CD14-positive monocyte (primary cell): Measurements from ENCODE around the gene RAB6A. TPM values are rescaled to one million over a fixed set of nuclear protein-coding genes. Genes with fewer than 3 reads are reported as not detected.

Source experiments
- DNase-seq, 3 donors: peaks; one replicate each; pipeline ENCODE4 v3.0.0-alpha.2; 2011 to 2022
- H2AFZ ChIP-seq: 2 replicates; pipeline ENCODE4 v1.6.0; 2012; ENCODE audit warnings: mild to moderate bottlenecking, low read depth, low read length, inconsistent platforms; ENCODE audit not compliant: insufficient read depth, poor library complexity, severe bottlenecking
- H3K27ac ChIP-seq, 2 donors: 1 replicate in 1 of 2; 2 replicates in 1 of 2; pipeline ENCODE4 v1.5.1; 2012 to 2013; ENCODE audit warnings: low read length in 2 of 2, control low read depth in 1 of 2, inconsistent platforms in 1 of 2, low read depth in 1 of 2, mild to moderate bottlenecking in 1 of 2
- H3K27me3 ChIP-seq, 2 donors: one replicate each; pipeline versions ENCODE4 v1.6.0 to v1.6.1; 2011 to 2013; ENCODE audit warnings: low read length in 2 of 2; ENCODE audit not compliant: control insufficient read depth in 2 of 2, insufficient read depth in 2 of 2
- H3K36me3 ChIP-seq, 2 donors: replicated peaks in 1 of 2; 1 replicate in 1 of 2; 2 replicates in 1 of 2; pipeline versions ENCODE4 v1.5.1 to v1.6.1; 2012 to 2013; ENCODE audit warnings: low read length in 2 of 2, control low read depth in 1 of 2, inconsistent platforms in 1 of 2, mild to moderate bottlenecking in 1 of 2; ENCODE audit not compliant: insufficient read depth in 2 of 2, control insufficient read depth in 1 of 2
- H3K4me1 ChIP-seq, 2 donors: 1 replicate in 1 of 2; 2 replicates in 1 of 2; pipeline versions ENCODE4 v1.5.1 to v1.6.1; 2012 to 2013; ENCODE audit warnings: low read length in 2 of 2, control low read depth in 1 of 2, inconsistent platforms in 1 of 2, mild to moderate bottlenecking in 1 of 2, moderate library complexity in 1 of 2; ENCODE audit not compliant: insufficient read depth in 2 of 2, control insufficient read depth in 1 of 2
- H3K4me2 ChIP-seq: replicated peaks from 2 replicates; pipeline ENCODE3; 2012; ENCODE audit warnings: low read length, moderate library complexity, mild to moderate bottlenecking; ENCODE audit not compliant: poor library complexity, severe bottlenecking; ENCODE audit errors: extremely low read depth
- H3K4me3 ChIP-seq, 3 experiments: fragments of 200-600 bp in 1 of 3; sonication (generic) in 1 of 3; replicated peaks in 1 of 3; 1 replicate in 2 of 3; 2 replicates in 1 of 3; pipeline ENCODE4 v1.5.1; 2011 to 2013; ENCODE audit warnings: low read length in 3 of 3, mild to moderate bottlenecking in 3 of 3, control low read depth in 2 of 3, low read depth in 2 of 3, inconsistent platforms in 1 of 3, moderate library complexity in 1 of 3
- H3K79me2 ChIP-seq: 2 replicates; pipeline ENCODE4 v1.6.0; 2012; ENCODE audit warnings: mild to moderate bottlenecking, control low read depth, inconsistent platforms, low read length, moderate library complexity; ENCODE audit not compliant: insufficient read depth
- H3K9ac ChIP-seq: 2 replicates; pipeline ENCODE4 v1.6.0; 2017; ENCODE audit warnings: low read length, mild to moderate bottlenecking; ENCODE audit not compliant: insufficient read depth, poor library complexity, severe bottlenecking
- H3K9me3 ChIP-seq, 2 donors: replicated peaks in 1 of 2; 1 replicate in 1 of 2; 2 replicates in 1 of 2; pipeline versions ENCODE4 v1.5.1 to v1.6.1; 2012 to 2013; ENCODE audit warnings: low read length in 2 of 2, control low read depth in 1 of 2; ENCODE audit not compliant: control insufficient read depth in 1 of 2, insufficient read depth in 1 of 2
- H4K20me1 ChIP-seq: 2 replicates; pipeline ENCODE4 v1.6.0; 2012; ENCODE audit warnings: mild to moderate bottlenecking, low read length, control low read depth, moderate library complexity; ENCODE audit not compliant: insufficient read depth
- H3K27ac Mint-ChIP-seq, 7 donors: one replicate each; pipeline ENCODE4 v1.8.0; 2020; ENCODE audit warnings: mild to moderate bottlenecking in 7 of 7, mixed read lengths in 7 of 7, moderate library complexity in 6 of 7, inconsistent platforms in 2 of 7
- H3K27me3 Mint-ChIP-seq, 3 donors: one replicate each; pipeline ENCODE4 v1.8.0; 2021 to 2022; ENCODE audit warnings: low read depth in 3 of 3, mild to moderate bottlenecking in 3 of 3, mixed read lengths in 3 of 3, moderate library complexity in 3 of 3, inconsistent platforms in 1 of 3
- H3K36me3 Mint-ChIP-seq, 2 donors: one replicate each; pipeline ENCODE4 v1.8.0; 2020; ENCODE audit warnings: mixed read lengths in 2 of 2, inconsistent platforms in 1 of 2, mild to moderate bottlenecking in 1 of 2
- H3K4me1 Mint-ChIP-seq: one replicate; pipeline ENCODE4 v1.8.0; 2020; ENCODE audit warnings: mild to moderate bottlenecking, mixed read lengths
- H3K4me3 Mint-ChIP-seq, 2 donors: one replicate each; pipeline ENCODE4 v1.8.0; 2020; ENCODE audit warnings: mild to moderate bottlenecking in 2 of 2, mixed read lengths in 2 of 2, moderate library complexity in 1 of 2
- H3K9me3 Mint-ChIP-seq, 7 donors: one replicate each; pipeline ENCODE4 v1.8.0; 2020 to 2022; ENCODE audit warnings: mixed read lengths in 7 of 7, mild to moderate bottlenecking in 6 of 7, moderate library complexity in 6 of 7, inconsistent platforms in 2 of 7
- WGBS: methylation state at CpG from one replicate; pipeline ENCODE4 v1.1.5; 2013; ENCODE audit warnings: missing lambda C conversion rate; ENCODE audit not compliant: insufficient coverage; 5-methylcytosine and 5-hydroxymethylcytosine counted together
- intact Hi-C, 2 donors: fragments of 100-400 bp; cut with micrococcal nuclease; formaldehyde crosslinking; loops; one replicate each; pipeline versions ENCODE4 v1.15.0 to v1.15.1; 2023
- polyA plus RNA-seq, 3 donors: library from polyadenylated mRNA; depleted of rRNA in 1 of 3; unstranded in 2 of 3; stranded (reverse) in 1 of 3; fragments of 300-500 nt in 2 of 3; fragments of >200 nt in 1 of 3; fragmentation: Illumina TruSeq in 2 of 3; gene quantifications; 1 replicate in 2 of 3; 2 replicates in 1 of 3; pipeline ENCODE4 v1.2.3, GENCODE V29; 2012 to 2021
- TF ChIP-seq, protein P1 (sequence below): fragments of 200-600 bp; IDR thresholded peaks from one replicate; pipeline ENCODE4 v1.8.0; 2022; ENCODE audit warnings: antibody characterized with exemption, mild to moderate bottlenecking

Gene RAB6A
- polyA plus RNA-seq, 3 donors, result 38.3 to 91.3 (median 78.6) TPM

DNA sequence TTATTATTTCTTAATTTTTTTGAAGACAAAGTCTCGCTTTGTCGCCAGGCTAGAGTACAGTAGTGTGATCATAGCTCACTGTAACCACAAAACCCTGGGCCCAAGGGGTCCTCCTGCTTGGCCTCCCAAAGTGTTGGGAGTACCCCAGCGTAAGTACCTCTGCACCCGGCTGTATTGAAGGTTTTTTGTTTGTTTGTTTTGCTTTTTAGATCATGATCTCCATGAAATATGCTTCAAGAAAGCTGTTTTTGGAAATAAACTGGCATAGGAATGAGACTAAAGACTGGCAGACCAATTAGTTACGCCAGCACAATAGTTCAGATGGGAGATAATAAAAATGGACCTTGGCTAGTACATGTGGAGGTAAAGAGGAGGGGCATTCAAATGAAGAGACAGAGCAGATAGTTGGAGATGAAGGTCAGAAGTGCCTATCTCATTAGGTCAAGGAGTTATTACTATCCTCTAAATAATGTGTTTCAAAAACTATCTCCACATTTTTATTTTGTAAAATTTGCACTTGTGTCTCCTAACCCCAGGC is 22.7 kb upstream of the RAB6A start:
- Mint-ChIP-seq H3K4me1 (peaks cover 5% of the 10 kb centered on the region), H3K9me3 (peaks cover 0 to 3% (median 0%) of the 10 kb centered on the region in 7 donors), H3K4me3 (no peak overlapping the region), H3K27me3 (peaks cover 2 to 4% (median 3%) of the 10 kb centered on the region in 3 donors), H3K36me3 (no peaks in the 10 kb centered on the region), H3K27ac (no peak overlapping the region)
- H3K9ac ChIP-seq, result no peak overlapping the region
- 87% methylated on average over 2 of the region's 5 CpGs for WGBS
- H3K79me2 ChIP-seq, result peaks cover 3% of the 10 kb centered on the region
- peaks cover 14 to 29% of the 10 kb centered on the region in 2 donors for H3K4me1 ChIP-seq
- intact Hi-C loops, result no loop called here
- no peak overlapping the region for H2AFZ ChIP-seq
- no peak overlapping the region for H3K4me3 ChIP-seq
- TF ChIP-seq, protein P1, sequence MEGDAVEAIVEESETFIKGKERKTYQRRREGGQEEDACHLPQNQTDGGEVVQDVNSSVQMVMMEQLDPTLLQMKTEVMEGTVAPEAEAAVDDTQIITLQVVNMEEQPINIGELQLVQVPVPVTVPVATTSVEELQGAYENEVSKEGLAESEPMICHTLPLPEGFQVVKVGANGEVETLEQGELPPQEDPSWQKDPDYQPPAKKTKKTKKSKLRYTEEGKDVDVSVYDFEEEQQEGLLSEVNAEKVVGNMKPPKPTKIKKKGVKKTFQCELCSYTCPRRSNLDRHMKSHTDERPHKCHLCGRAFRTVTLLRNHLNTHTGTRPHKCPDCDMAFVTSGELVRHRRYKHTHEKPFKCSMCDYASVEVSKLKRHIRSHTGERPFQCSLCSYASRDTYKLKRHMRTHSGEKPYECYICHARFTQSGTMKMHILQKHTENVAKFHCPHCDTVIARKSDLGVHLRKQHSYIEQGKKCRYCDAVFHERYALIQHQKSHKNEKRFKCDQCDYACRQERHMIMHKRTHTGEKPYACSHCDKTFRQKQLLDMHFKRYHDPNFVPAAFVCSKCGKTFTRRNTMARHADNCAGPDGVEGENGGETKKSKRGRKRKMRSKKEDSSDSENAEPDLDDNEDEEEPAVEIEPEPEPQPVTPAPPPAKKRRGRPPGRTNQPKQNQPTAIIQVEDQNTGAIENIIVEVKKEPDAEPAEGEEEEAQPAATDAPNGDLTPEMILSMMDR, result no peak
- H3K9me3 ChIP-seq, result no peaks in the 10 kb centered on the region
- no peak overlapping the region for H3K27ac ChIP-seq
- DNase-seq, result no peak
- H3K36me3 ChIP-seq, result no peaks in the 10 kb centered on the region
- no peaks in the 10 kb centered on the region for H4K20me1 ChIP-seq
- no peak overlapping the region for H3K4me2 ChIP-seq
- H3K27me3 ChIP-seq, result no peaks in the 10 kb centered on the region

DNA sequence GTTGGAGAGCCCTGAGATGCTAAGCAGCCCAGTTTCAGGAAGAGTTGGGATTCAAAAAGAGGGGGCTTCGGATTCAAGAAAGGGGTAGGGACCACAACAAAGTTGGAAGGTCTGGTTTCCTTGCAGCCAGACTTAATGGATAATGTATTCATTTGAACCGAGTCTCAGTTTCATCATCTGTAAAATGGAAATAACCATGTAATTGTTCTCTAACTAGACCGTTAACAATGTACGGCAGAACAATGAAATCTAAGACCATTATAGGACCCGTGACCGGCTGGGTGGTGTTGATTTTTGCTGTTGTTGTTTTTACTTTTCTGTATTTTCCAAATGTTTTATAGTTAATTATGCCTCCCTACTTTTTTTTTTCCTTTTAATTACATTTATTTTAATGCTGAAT is 20.4 kb upstream of the RAB6A start:
- TF ChIP-seq, protein P1, result no peak
- peaks cover 0 to 3% (median 0%) of the 10 kb centered on the region in 7 donors for H3K9me3 Mint-ChIP-seq
- WGBS, result 100% methylated on average over 1 of the region's 6 CpGs

More for the DNA sequence above, 20.4 kb upstream of the RAB6A start:
- no peak overlapping the region for H3K9ac ChIP-seq
- no peak overlapping the region for H2AFZ ChIP-seq
- H3K9me3 ChIP-seq, result no peaks in the 10 kb centered on the region
- no peaks in the 10 kb centered on the region for H3K36me3 Mint-ChIP-seq
- H3K4me3 ChIP-seq, result no peak overlapping the region
- H4K20me1 ChIP-seq, result no peaks in the 10 kb centered on the region
- peaks cover 4 to 16% of the 10 kb centered on the region in 2 donors for H3K4me1 ChIP-seq
- no peaks in the 10 kb centered on the region for H3K79me2 ChIP-seq
- DNase-seq, result no peak
- H3K27ac ChIP-seq, result no peak overlapping the region
- intact Hi-C loops, result no loop called here
- H3K4me3 Mint-ChIP-seq, result no peak overlapping the region
- no peaks in the 10 kb centered on the region for H3K27me3 ChIP-seq
- no peak overlapping the region for H3K27ac Mint-ChIP-seq
- H3K36me3 ChIP-seq, result no peaks in the 10 kb centered on the region
- peaks cover 2% of the 10 kb centered on the region for H3K4me1 Mint-ChIP-seq
- H3K27me3 Mint-ChIP-seq, result peaks cover 2 to 4% (median 3%) of the 10 kb centered on the region in 3 donors
- H3K4me2 ChIP-seq, result no peak overlapping the region
